Stimulated activated CD8-positive, alpha-beta memory T cell treated with anti-CD3 and anti-CD28 coated beads, Interleukin-12 subunit alpha, Interleukin-12 subunit beta, amount 100 ng/mL, for 4 hours (primary cell): ENCODE results near the gene NRIP1.

ENCODE experiments used
- DNase-seq: peaks from one replicate; pipeline ENCODE4 v3.0.0-alpha.2; 2020; ENCODE audit warnings: low read depth

The NRIP1 gene

GRCh38 chr21:15064576-15065391, at the start of gene NRIP1:
TSS of gene NRIP1 (minus strand) at chr21:15065000. CDS start at chr21:14968192, 96,808 bp downstream.
- DNase-seq, result peak; percentile 77

GRCh38 chr21:15112858-15113257, 48.1 kb upstream of the NRIP1 start:
- DNase-seq, result no peak

GRCh38 chr21:15108801-15109200, 44.0 kb upstream of the NRIP1 start:
- no peak for DNase-seq

- DNase-seq, result no peak
These were observed 39.7 kb upstream of the NRIP1 start for GRCh38 chr21:15104470-15104869.

- no peak for DNase-seq
These were observed 34.1 kb upstream of the NRIP1 start for GRCh38 chr21:15098908-15099307.

- DNase-seq, result no peak
These were observed 33.4 kb upstream of the NRIP1 start for GRCh38 chr21:15098181-15098580.

GRCh38 chr21:15097580-15097979, 32.8 kb upstream of the NRIP1 start:
- no peak for DNase-seq

- DNase-seq, result no peak
These were observed 31.3 kb upstream of the NRIP1 start for GRCh38 chr21:15096146-15096545.

- DNase-seq, result no peak
These were observed 30.5 kb upstream of the NRIP1 start for GRCh38 chr21:15095326-15095725.

GRCh38 chr21:15094706-15095105, 29.9 kb upstream of the NRIP1 start:
- DNase-seq, result no peak

- no peak for DNase-seq
These were observed 28.4 kb upstream of the NRIP1 start for GRCh38 chr21:15093216-15093615.

GRCh38 chr21:15092745-15093144, 27.9 kb upstream of the NRIP1 start:
- DNase-seq, result no peak

GRCh38 chr21:15090390-15090789, 25.6 kb upstream of the NRIP1 start:
- DNase-seq, result no peak

GRCh38 chr21:15088488-15088887, 23.7 kb upstream of the NRIP1 start:
- DNase-seq, result no peak

GRCh38 chr21:15084668-15085067, 19.9 kb upstream of the NRIP1 start:
- DNase-seq, result no peak

GRCh38 chr21:15080526-15080925, 15.7 kb upstream of the NRIP1 start:
- no peak for DNase-seq

GRCh38 chr21:15079269-15079668, 14.5 kb upstream of the NRIP1 start:
- no peak for DNase-seq

- DNase-seq, result no peak
These were observed 13.4 kb upstream of the NRIP1 start for GRCh38 chr21:15078180-15078579.

- no peak for DNase-seq
These were observed 12.8 kb upstream of the NRIP1 start for GRCh38 chr21:15077529-15078145.

GRCh38 chr21:15076730-15077129, 11.9 kb upstream of the NRIP1 start:
- no peak for DNase-seq

GRCh38 chr21:15071009-15071408, 6.2 kb upstream of the NRIP1 start:
- DNase-seq, result no peak

- no peak for DNase-seq
These were observed 1.3 kb upstream of the NRIP1 start for GRCh38 chr21:15066123-15066575.

- peak; percentile 57 for DNase-seq
These were observed 757 bp upstream of the NRIP1 start for GRCh38 chr21:15065392-15066122.
